GM13976 (cell line): ENCODE results near the gene PLA1A.

Source experiments
- DNase-seq: peaks from one replicate; pipeline ENCODE4 v3.0.0; 2012; ENCODE audit warnings: low spot score
- CTCF ChIP-seq: IDR thresholded peaks from 2 replicates; pipeline ENCODE4 v1.5.1; 2012; ENCODE audit warnings: borderline replicate concordance, mild to moderate bottlenecking; ENCODE audit not compliant: insufficient read depth; ENCODE audit errors: extremely low read depth, missing control alignments, control extremely low read depth
- in situ Hi-C: fragments of 300-500 bp; cut with MboI; formaldehyde crosslinking; loops from one replicate; pipeline ENCODE4 v1.12.0; 2022; ENCODE audit warnings: low sequenced_read_pairs, mixed read lengths, inconsistent platforms; ENCODE audit not compliant: unreplicated experiment

PLA1A gene

GRCh38 chr3:119663885-119664284, 66.2 kb downstream of the PLA1A start:
- in situ Hi-C loops: no loop called here
- DNase-seq: no peak
- TF ChIP-seq CTCF: no peak

- TF ChIP-seq CTCF: no peak
- in situ Hi-C loops: no loop called here
- DNase-seq: no peak
Observed at GRCh38 chr3:119664370-119664769, 66.7 kb downstream of the PLA1A start.

DNA sequence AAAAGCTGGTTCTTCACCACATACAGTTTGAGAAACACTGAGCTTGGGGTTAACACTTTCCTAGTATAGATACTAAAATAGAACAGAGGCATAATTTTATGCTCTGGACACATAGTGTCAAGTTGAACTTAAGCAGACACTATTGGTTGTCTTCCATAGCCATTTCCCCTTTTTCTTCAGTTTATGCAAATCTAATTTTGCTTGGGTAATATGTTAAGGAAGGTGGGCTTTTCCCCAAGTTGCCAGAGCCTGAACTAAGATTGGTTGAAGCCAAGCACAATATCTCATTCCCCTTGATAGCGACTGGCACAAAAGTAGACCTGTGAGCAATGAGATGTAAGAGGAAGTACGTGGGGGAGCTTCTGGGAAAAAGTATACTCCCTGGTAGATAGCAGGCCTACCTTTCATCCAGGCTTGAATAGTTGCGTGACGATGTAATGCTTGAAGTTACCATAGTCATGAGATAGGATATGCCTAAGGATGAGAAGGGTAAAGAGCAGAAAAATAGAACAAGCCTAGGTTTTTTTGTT, 67.2 kb downstream of the PLA1A start:
- TF ChIP-seq CTCF: no peak

DNA sequence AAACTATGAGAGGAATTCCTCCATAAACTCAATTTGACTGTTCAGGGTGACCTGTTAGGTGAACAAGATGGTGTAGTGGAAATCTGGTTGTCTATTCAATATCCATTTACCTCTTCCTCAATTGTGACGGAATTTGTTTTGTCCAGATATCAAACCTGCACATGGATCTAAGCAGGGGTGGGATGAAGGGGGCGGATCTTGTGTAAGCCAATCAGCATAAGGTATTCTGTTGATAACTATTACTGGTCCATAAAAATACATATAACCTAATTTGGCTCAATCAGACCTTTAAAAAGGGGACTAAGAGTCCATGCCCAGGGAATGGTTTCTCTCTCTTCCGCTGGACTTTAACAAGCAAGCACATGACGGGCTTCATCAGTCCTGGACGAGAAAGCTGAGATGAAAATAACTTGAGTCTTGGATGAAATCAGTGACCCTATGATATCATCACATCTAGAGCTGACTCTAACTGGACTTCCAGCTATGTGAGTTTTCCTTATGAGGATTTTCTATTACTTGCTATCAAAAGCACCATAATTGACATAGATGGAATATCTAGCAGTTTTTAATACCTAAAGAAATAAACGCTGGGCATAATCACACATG, 68.4 kb downstream of the PLA1A start:
- in situ Hi-C loops: no loop called here
- DNase-seq: no peak
- no peak for TF ChIP-seq CTCF

More for the DNA sequence above, 67.2 kb downstream of the PLA1A start:
- in situ Hi-C loops: no loop called here
- DNase-seq: no peak

DNA sequence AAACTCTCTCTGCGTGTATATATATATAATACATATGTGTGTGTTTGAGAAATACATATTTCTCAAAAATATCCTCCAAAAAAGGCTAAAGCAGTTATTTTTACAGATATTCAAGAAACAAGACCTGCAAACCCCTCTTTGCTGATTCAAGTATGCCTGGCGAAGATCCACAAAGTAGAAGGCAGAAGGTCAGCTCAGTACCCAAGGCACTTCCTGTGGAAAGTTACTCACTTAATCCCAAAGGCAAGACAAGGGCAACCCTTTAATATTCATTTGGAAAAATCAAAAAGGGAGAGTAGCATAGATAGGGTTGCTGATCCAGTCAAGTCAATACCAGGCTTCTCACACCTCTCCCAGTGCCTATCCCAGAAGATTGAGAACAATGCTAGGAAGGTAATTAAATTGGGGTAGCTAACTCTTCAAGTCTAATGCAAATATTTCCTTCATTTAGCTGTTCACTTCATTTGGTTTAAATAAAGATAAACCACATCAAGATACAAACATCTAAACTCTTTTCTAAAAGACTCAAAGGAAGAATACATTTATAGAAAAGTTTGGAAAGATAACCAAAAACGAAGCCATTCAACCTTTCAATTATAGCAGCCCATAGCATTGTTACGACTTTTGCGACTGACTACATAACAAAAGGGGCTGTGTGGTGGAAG, 72.4 kb downstream of the PLA1A start:
- in situ Hi-C loops: no loop called here
- no peak for TF ChIP-seq CTCF
- DNase-seq: no peak

DNA sequence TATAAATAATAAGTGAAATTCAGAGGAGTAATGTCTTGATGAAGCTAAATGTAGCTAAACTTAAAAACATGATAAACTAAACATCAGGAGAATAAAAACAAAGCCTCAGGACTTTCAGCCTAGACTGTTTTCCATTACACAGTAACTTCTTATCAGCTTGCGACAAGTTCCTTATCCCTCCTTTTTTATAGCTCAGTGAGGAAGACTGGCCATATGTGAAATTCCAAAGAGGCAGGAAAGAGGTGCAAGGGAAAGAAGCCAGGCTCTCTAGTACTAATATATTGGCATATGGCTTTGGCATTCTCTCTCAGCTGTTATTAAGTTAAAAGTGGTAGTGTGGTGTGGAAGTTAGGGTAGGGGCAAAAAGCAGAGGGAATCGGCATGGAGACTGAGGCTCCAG, 75.1 kb downstream of the PLA1A start:
- TF ChIP-seq CTCF: no peak
- no peak for DNase-seq
- in situ Hi-C loops: no loop called here
